GM13976 (cell line): ENCODE measurements around the gene ATG5.
"Not testable (repeated sequence)": the region's sequence is repeated elsewhere in the genome, so short reads cannot be mapped to it uniquely, and the experiment has no call there.

ENCODE experiments used
- DNase-seq: peaks from one replicate; pipeline ENCODE4 v3.0.0; 2012; ENCODE audit warnings: low spot score
- CTCF ChIP-seq: IDR thresholded peaks from 2 replicates; pipeline ENCODE4 v1.5.1; 2012; ENCODE audit warnings: borderline replicate concordance, mild to moderate bottlenecking; ENCODE audit not compliant: insufficient read depth; ENCODE audit errors: extremely low read depth, missing control alignments, control extremely low read depth
- in situ Hi-C: fragments of 300-500 bp; cut with MboI; formaldehyde crosslinking; loops from one replicate; pipeline ENCODE4 v1.12.0; 2022; ENCODE audit warnings: low sequenced_read_pairs, mixed read lengths, inconsistent platforms; ENCODE audit not compliant: unreplicated experiment

Gene ATG5

DNA sequence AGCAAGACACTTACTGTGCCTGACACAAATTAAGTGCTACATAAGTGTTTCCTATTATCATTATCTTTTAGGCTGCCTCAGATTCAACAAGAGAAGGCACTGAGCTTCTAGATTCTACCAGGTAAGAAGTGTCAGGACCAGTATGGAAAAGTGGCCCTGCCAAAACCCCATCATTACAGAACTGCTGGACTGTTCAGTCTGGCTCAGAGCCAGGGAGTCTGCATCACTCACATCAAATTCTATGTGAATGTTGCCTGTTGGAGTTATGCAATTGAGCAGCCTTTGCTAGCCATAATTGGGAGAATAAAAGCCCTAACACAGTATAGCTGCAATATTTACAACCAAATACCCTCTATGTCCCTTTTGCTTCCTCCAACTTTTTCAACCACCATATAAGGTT lies 70.9 kb downstream of the ATG5 start:
- TF ChIP-seq CTCF: no peak
- in situ Hi-C loops: no loop called here
- no peak for DNase-seq

DNA sequence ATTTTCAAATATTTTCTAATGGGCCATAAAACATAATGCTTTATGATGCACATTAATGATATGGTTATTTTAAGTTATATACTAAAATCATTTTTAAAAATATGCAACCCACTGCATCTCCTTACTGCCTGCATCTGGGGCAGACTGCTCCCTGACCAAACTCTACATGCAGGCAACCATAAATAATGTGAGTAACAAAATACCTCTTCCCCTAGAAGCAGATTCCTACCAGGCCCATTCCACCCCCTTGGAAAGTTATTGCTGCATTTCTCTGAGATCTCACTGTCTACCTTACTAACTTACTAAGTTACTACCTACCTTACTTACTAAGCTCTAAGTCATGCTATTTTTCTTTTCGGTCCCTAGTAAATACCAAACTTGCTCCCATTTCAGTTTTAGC lies 71.8 kb downstream of the ATG5 start:
- in situ Hi-C loops: no loop called here
- no peak for TF ChIP-seq CTCF
- no peak for DNase-seq

DNA sequence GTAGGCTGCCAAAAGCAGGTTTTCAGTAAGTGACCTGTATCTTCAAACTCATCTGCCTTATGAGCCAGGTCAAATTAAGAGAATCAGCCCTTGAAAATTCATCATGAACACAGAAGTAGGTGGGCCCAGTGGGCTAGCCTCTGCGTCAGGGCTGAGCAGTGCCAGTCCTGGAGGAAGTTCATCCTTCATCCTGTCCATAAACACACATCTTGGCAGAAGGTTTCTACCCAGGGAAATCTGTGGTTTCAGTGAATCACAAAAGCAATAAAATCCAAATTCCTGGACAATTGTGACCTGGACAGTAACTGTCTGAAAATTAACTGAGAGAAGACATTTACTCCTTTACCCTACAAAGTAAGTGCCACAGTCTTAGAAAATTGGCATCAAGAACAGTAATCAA lies 72.4 kb downstream of the ATG5 start:
- in situ Hi-C loops: no loop called here
- TF ChIP-seq CTCF: no peak
- no peak for DNase-seq

GRCh38 chr6:106252687-106253086 lies 72.9 kb downstream of the ATG5 start:
- in situ Hi-C loops: no loop called here
- no peak for DNase-seq
- no peak for TF ChIP-seq CTCF

- DNase-seq, in situ Hi-C loops: not testable (repeated sequence)
Observed at GRCh38 chr6:106251531-106252255, 73.9 kb downstream of the ATG5 start.

DNA sequence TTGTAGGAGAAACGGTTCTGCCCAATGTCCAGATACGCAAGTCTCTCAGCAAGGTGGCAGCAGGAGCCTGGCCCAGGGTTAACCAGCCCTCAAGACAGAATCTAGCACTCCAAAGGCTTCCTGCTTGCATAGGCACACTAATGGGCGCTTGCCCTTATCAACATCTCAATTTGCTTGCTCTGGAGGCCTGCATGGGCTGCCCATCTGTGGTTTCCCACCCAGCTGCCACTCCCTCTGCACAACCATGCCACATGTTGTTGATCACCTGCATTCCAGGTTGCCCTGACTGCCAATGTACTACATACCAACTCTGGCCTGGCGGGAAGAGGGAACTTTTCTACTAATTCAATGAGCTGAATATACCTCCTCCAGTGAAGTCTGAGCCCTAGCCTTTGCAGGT lies 74.6 kb downstream of the ATG5 start:
- no peak for DNase-seq
- no peak for TF ChIP-seq CTCF
- in situ Hi-C loops: no loop called here

GRCh38 chr6:106249658-106250057 lies 75.9 kb downstream of the ATG5 start:
- in situ Hi-C loops: no loop called here
- no peak for TF ChIP-seq CTCF
- no peak for DNase-seq
